Activated T-helper 9 cell treated with anti-CD3 and anti-CD28 coated beads, Interleukin-2, amount 50 U/mL, for 16 hours (primary cell): Measurements from ENCODE around the gene ACAD8.
"Not testable (repeated sequence)": the region's sequence is repeated elsewhere in the genome, so short reads cannot be mapped to it uniquely, and the experiment has no call there.

Experiments used
- DNase-seq: peaks from one replicate; pipeline ENCODE4 v3.0.0-alpha.2; 2020; ENCODE audit warnings: low read depth

ACAD8 gene

DNA sequence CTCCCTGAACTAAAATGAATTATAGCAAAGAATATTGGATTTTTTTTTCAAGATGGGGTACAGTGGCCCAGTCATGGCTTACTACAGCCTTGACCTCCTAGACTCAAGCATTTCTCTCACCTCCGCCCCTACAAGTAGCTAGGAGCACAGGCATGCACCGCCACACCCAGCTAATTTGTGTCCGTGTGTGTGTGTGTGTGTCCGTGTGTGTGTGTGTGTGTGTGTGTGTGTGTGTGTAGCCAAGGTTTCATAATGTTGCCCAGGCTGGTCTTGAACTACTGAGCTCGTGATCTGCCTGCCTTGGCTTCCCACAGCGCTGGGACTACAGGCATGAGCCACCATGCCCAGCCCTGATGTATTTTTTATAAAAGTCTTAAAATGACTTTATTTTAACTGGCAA lies 12.8 kb upstream of the ACAD8 start:
- no peak for DNase-seq

DNA sequence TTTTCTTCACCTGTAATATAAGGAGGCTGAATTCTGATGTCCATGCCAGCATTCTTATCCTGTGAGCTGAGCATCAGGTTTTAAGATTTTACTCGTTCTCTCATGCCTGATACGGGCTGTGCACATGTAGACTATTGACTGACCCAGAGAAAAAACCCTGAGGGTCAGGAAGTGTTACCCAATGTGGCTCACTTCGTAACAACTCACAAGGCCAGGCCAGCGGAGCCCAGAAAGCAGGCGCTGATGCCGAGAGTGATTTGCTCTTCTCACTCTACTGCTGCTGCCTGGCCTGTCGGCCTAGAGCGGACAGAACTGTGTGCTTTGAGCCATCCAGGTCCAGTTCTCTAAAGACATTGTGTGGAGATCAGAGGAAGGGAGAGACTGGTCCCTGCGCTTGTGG lies 11.0 kb upstream of the ACAD8 start:
- DNase-seq, result no peak

DNA sequence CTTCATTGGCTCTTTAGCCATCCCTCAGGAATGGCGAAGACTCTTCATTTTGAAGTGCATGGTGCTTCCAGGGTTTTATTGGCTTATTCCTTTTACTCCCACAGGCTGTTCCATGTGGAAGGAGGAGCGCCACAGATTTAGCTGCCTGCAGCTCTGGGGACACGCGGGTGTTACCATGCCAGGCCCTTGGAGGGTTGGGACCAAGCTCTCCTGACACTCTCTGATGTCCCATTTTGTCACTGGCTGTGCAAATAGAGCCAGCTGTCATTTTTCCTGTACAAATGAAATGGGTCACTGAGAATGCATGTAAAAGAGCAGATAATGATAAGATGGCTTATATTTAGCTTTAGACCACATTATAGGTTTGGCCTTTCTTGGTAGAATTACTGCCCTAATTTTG lies 9.5 kb upstream of the ACAD8 start:
- no peak for DNase-seq

DNA sequence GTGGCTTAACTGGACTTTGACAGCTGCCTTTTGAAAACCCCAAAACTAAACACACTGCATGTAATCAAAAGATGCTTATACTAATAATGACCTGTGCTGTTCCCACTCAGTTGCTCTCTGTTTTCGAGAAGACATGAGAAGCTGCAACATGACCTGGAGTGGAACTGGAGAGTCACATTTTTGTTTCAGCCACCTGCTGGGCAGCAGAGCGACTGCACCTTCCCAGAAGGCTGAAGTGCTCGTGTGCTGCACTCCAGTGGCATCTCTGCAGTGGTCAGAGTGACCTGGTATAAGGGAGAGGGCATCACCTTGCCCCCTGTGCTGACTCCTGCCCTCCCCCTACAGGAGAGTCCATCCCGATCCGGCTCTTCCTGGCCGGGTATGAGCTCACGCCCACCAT lies 8.8 kb upstream of the ACAD8 start:
- no peak for DNase-seq

DNA sequence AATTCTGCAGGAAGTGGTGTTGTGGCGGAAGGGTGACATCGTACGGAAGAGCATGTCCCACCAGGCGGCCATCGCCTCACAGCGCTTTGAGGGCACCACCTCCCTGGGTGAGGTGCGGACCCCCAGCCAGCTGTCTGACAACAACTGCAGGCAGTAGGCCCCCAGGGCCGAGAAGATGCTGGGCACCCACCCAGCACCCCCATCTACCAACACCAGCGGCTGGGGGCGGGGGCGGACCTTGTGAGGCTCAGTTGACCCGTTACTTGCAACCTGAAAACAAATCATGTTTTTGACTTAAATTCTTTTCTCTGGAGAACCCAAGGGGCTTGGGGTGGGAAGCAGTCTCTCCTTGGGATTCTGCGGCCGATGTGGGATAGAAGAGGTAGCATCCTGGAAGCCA lies 7.9 kb upstream of the ACAD8 start:
- no peak for DNase-seq

DNA sequence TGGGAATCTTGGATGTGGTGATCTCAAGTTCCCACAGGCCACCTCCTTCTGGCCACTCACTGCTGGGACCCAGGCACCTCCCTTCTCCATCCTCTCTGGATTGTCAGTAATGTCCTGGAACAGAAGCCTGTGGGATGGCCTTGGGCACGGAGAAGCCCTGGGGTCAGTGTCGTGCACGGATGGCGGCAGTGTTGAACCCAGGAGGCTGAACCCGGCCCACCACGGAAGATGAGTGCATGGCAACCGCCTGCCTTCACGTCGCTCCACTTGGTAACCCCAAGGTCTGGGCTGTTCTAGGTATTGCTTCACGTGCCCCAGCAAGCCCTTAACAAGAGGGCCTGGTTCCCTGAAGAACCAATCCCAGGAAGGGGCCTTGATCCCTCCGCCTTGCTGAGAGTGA lies 7.3 kb upstream of the ACAD8 start:
- DNase-seq, result no peak

- DNase-seq, result no peak
Measured at GRCh38 chr11:134246678-134247077, 6.7 kb upstream of the ACAD8 start.

DNA sequence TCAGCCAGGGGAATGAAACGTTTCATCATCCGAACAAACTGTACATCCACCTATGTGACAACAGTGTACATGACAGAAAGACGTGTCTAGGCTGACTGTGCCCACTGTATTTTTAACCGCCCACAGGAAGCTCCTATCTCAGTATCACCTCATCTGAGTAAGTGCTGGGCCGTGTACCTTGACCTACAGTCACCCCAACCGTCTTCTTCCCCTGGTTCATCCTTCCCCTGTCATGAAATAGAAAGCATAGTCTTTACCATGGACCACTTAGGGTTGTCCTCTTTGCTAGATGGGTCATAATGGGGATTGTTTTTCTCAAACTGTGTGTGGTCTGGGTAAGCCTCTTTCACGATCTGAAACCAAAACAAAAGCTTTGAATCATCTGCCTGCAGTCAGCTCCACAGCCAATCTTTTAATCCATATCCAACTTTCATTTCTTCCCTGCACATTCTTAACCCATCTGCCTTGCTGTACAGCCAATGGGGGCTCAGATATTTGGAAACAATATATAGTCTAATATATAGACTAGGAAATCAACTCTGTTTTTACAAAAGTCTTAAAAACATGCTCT lies 4.4 kb upstream of the ACAD8 start:
- no peak for DNase-seq

DNA sequence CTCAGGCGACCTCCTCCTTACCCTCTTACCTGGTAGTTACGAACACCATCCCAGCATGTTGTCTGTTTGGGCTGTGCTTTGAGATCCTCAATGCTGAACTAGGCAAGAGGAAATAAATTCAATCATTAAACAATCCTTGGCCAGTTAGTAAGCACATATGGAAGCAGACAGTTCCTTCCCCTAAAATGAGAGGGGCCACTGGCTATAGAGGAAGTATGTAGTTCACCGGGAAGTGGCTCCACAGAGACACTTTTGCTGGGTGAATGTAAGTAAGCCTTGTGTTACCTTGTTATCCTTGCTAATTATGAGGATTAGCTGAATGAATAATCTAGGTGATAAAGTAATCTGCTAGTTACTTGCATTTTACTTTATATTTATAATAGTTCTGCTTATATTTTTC lies 3.1 kb upstream of the ACAD8 start:
- DNase-seq, result no peak

DNA sequence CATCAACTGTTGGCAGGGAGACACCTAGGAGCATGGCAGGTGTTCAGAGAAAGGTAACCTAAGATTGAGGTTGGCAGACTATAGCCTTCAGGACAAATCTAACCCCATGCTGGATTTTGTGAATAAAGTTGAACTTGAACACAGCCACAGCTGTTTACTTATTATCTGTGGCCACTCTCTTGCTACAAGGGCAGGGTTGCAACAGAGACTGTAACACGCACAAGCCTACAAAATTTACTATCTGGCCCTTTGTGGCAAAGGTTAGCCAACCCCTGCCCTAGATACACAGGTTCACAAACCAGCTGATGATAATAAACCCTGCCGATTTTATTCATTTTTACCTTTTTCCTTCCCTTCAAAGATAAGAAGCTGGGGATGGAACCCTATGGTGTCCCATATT lies 2.7 kb upstream of the ACAD8 start:
- no peak for DNase-seq

DNA sequence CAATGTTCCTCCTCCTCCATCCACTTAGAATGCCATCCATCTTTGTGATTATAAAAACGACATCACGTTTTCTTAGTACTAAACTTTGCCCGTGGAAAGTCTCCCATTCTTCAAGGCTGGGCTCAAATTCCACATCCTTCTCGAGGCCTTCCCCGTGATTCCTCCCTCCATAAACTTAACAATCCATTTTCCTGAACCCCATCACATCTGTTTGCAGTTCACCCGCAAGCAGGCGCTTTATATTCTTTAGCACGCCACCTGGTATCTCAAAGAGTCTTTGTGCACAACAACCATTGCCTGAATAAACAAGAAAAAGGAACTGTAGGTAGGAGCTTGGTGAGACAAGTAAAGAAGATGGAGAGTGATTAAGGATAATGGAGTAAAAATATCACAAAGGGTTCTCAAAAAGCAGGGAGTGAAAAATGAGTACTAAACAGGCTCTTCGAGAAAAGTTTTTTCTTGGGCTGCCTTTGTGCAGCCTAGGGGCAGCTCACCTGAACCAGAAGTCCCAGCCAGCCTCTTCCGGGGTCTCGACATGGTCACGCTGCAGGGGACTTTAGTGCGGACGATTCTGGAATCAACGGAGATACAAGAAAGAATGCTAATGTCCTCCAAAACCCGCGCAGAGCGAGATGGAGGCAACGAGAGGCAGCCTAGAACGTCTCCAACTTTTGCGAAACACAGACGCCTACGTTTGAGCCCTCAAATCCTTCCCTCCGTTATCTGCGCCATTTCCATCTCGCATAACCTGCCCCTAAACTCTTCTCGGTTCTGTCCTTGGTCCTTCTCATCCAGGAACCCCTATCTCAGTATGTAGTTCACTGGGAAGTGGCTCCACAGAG lies 801 bp upstream of the ACAD8 start:
- no peak for DNase-seq

- no peak for DNase-seq
Measured at GRCh38 chr11:134254433-134255183, 1.2 kb downstream of the ACAD8 start.

- DNase-seq, result not testable (repeated sequence)
Measured at GRCh38 chr11:134255184-134255561, 1.8 kb downstream of the ACAD8 start.

- DNase-seq, result no peak
Measured at GRCh38 chr11:134257101-134257500, 3.7 kb downstream of the ACAD8 start.

GRCh38 chr11:134258577-134258976 lies 5.2 kb downstream of the ACAD8 start:
- no peak for DNase-seq

- no peak for DNase-seq
Measured at GRCh38 chr11:134260503-134260902, 7.1 kb downstream of the ACAD8 start.

GRCh38 chr11:134260983-134261382 lies 7.6 kb downstream of the ACAD8 start:
- no peak for DNase-seq

GRCh38 chr11:134261626-134262488 lies 8.5 kb downstream of the ACAD8 start:
- no peak for DNase-seq

- DNase-seq, result no peak
Measured at GRCh38 chr11:134264966-134265764, 11.8 kb downstream of the ACAD8 start.

- no peak for DNase-seq
Measured at GRCh38 chr11:134266440-134266839, 13.1 kb downstream of the ACAD8 start.

- DNase-seq, result no peak
Measured at GRCh38 chr11:134266841-134267251, 13.5 kb downstream of the ACAD8 start.
